Smooth muscle cell (in vitro differentiated cells): ENCODE measurements around the gene PWWP2B. TPM values are rescaled to one million over a fixed set of nuclear protein-coding genes. Genes with fewer than 3 reads are reported as not detected.

ENCODE experiments used
- DNase-seq: peaks from one replicate; lab custom pipeline; 2025; ENCODE audit not compliant: unreplicated experiment; lab: John Stamatoyannopoulos, UW
- H2AFZ ChIP-seq: fragments of 200-600 bp; sonication (generic); 2 replicates; pipeline ENCODE4 v1.6.0; 2016; ENCODE audit warnings: antibody characterized with exemption, low read depth, mild to moderate bottlenecking
- H3F3A ChIP-seq: fragments of 200-600 bp; sonication (generic); 2 replicates; pipeline ENCODE4 v1.6.0; 2017; ENCODE audit warnings: antibody characterized with exemption, low read depth
- H3K27ac ChIP-seq: fragments of 200-600 bp; sonication (generic); 2 replicates; pipeline ENCODE4 v1.5.1; 2016; ENCODE audit warnings: low read depth, mild to moderate bottlenecking
- H3K27me3 ChIP-seq: fragments of 200-600 bp; sonication (generic); 2 replicates; pipeline ENCODE4 v1.6.1; 2016; ENCODE audit warnings: low read depth, mild to moderate bottlenecking
- H3K36me3 ChIP-seq: fragments of 200-600 bp; sonication (generic); 2 replicates; pipeline ENCODE4 v1.5.1; 2016; ENCODE audit warnings: low read depth
- H3K4me1 ChIP-seq: fragments of 200-600 bp; sonication (generic); 2 replicates; pipeline ENCODE4 v1.5.1; 2016; ENCODE audit warnings: low read depth
- H3K4me2 ChIP-seq: fragments of 200-600 bp; sonication (generic); 2 replicates; pipeline ENCODE4 v1.6.0; 2016; ENCODE audit warnings: mild to moderate bottlenecking
- H3K4me3 ChIP-seq: fragments of 200-600 bp; sonication (generic); 2 replicates; pipeline ENCODE4 v1.5.1; 2016; ENCODE audit warnings: mild to moderate bottlenecking
- H3K79me2 ChIP-seq: fragments of 200-600 bp; sonication (generic); 2 replicates; pipeline ENCODE4 v1.6.0; 2016; ENCODE audit warnings: low read depth, mild to moderate bottlenecking
- H3K9ac ChIP-seq: fragments of 200-600 bp; sonication (generic); 2 replicates; pipeline ENCODE4 v1.6.0; 2016; ENCODE audit warnings: low read depth
- H3K9me3 ChIP-seq: fragments of 200-600 bp; sonication (generic); replicated peaks from 2 replicates; pipeline ENCODE4 v1.5.1; 2016; ENCODE audit warnings: low read depth
- H4K20me1 ChIP-seq: fragments of 200-600 bp; sonication (generic); 2 replicates; pipeline ENCODE4 v1.6.0; 2016; ENCODE audit warnings: low read depth
- WGBS: methylation state at CpG from one replicate; pipeline ENCODE4 v1.1.7; 2016; ENCODE audit warnings: low lambda C conversion rate; 5-methylcytosine and 5-hydroxymethylcytosine counted together
- polyA plus RNA-seq: library from polyadenylated mRNA; unstranded; fragments of >200 nt; fragmentation: Nextera tagmentation; extraction: Ambion mirVana; gene quantifications from 2 replicates; pipeline ENCODE4 v1.2.1, GENCODE V29; 2016
- total RNA-seq: library from RNA; depleted of rRNA; stranded (reverse); fragments of >200 nt; gene quantifications from 2 replicates; pipeline ENCODE4 v1.2.3, GENCODE V29; 2014
- TF ChIP-seq, protein P1 (sequence below): fragments of 200-600 bp; sonication (generic); IDR thresholded peaks from 2 replicates; pipeline ENCODE4 v1.5.1; 2017; ENCODE audit warnings: borderline replicate concordance, mild to moderate bottlenecking, antibody characterized with exemption; ENCODE audit not compliant: insufficient read depth, poor library complexity, severe bottlenecking

Gene PWWP2B
- total and polyA plus RNA-seq, 2 experiments from 2014 or later, result 8.3 to 13.2 TPM

DNA sequence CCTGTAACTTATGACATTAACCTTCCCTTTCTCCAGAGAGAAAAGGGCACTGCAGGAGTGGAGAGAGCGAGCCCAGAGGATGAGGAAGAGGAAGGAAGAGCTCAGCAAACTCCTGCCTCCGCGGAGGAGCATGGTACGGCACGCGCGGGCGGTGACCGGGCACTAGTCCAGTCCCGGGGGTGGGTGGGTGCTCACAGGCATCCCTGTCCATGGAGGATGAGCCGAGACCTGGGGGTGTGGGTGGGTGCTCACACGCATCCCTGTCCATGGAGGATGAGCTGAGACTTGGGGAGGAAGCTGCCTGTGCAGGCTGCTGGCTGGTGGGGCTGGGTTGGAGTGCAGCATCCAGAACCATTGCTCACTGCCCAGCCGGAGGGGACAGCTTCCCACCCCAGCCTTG, 41.2 kb upstream of the PWWP2B start:
- no peak for DNase-seq
- Histone ChIP-seq H3K4me2 (no peak overlapping the region), H4K20me1 (no peaks in the 10 kb centered on the region), H3K36me3 (no peaks in the 10 kb centered on the region), H3K79me2 (no peaks in the 10 kb centered on the region), H2AFZ (no peak overlapping the region), H3K4me1 (no peaks in the 10 kb centered on the region), H3K27me3 (no peaks in the 10 kb centered on the region), H3K4me3 (no peak overlapping the region), H3K27ac (no peak overlapping the region), H3F3A (no peaks in the 10 kb centered on the region), H3K9ac (no peak overlapping the region), H3K9me3 (no peaks in the 10 kb centered on the region)
- 96% methylated on average over 11 of the region's 13 CpGs for WGBS
- TF ChIP-seq, protein P1, sequence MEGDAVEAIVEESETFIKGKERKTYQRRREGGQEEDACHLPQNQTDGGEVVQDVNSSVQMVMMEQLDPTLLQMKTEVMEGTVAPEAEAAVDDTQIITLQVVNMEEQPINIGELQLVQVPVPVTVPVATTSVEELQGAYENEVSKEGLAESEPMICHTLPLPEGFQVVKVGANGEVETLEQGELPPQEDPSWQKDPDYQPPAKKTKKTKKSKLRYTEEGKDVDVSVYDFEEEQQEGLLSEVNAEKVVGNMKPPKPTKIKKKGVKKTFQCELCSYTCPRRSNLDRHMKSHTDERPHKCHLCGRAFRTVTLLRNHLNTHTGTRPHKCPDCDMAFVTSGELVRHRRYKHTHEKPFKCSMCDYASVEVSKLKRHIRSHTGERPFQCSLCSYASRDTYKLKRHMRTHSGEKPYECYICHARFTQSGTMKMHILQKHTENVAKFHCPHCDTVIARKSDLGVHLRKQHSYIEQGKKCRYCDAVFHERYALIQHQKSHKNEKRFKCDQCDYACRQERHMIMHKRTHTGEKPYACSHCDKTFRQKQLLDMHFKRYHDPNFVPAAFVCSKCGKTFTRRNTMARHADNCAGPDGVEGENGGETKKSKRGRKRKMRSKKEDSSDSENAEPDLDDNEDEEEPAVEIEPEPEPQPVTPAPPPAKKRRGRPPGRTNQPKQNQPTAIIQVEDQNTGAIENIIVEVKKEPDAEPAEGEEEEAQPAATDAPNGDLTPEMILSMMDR, result no peak

DNA sequence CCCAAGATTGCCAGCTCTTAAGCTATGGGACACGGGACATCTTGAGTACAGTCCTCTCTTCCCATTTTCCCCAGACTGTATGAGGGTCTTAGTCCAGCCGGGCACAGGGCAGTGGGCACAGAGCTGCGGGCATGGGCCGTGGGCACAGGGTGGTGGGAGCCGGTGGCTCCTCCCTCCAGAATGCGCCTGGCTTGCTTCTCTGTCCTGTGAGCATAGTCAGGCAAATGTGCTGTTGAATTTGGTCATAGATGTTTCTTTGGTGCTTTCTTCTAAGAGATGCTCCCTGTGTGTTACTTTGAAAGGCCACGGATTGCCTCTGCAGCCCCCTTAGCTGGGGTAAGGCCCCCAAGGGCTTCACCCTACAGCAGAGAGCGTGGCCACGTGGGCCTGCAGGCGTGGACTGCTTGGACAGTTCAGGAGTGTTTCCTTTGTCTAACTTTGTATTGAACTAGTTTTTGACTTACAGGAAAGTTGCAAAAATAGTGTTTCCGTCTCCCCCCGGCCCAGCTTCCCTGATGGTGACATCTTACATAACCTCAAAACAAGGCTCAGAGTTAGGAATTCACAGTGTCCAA, 40.3 kb upstream of the PWWP2B start:
- H3K9me3 ChIP-seq, result no peaks in the 10 kb centered on the region
- WGBS, result 91% methylated on average over 12 of the region's 12 CpGs
- no peak overlapping the region for H2AFZ ChIP-seq
- H3K27me3 ChIP-seq, result no peaks in the 10 kb centered on the region
- no peaks in the 10 kb centered on the region for H3K4me1 ChIP-seq
- H4K20me1 ChIP-seq, result no peaks in the 10 kb centered on the region
- DNase-seq, result no peak
- H3K36me3 ChIP-seq, result no peaks in the 10 kb centered on the region
- H3K27ac ChIP-seq, result no peak overlapping the region
- TF ChIP-seq, protein P1, result no peak
- no peak overlapping the region for H3K4me2 ChIP-seq
- H3K9ac ChIP-seq, result no peak overlapping the region
- no peak overlapping the region for H3K4me3 ChIP-seq
- H3K79me2 ChIP-seq, result no peaks in the 10 kb centered on the region
- H3F3A ChIP-seq, result no peaks in the 10 kb centered on the region

DNA sequence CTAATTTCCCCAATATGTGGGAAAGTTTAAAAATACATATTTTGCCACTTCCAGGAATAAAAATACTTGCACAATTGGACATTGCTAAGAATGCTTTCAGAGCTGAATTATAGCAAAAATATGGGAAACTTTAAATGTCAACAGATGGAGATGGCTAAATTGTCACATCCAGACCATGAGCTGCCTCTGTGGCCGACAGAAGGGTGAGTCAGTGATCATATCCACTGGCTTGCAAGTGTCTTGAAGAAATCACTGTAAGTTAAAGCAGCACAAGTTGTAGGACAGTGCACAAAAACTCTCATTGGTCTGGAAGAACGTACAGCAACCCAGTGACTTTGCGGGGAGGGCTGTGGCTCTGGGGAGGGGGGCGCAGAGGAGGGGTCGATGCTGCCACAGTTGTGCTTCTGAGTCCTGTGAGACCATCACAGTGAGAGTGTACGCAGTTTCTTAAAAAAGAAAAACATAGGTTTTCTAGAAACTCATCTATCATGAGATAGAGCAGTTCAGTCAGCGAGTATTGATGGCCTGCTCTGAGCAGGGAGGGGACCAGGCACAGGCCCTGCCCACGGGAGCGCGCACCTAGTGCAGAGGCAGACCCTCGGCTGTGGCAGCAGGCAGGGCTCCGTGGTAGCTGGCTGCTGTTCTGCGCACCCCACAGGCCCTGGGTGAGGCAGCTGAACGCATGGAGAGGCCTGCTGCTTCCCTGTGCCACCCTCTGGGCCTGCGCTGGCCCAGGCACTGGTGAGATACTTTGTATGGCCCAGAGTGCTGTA, 39.5 kb upstream of the PWWP2B start:
- no peak overlapping the region for H3K4me2 ChIP-seq
- WGBS, result 93% methylated on average over 15 of the region's 15 CpGs
- no peaks in the 10 kb centered on the region for H3K27me3 ChIP-seq
- H3K9ac ChIP-seq, result no peak overlapping the region
- no peaks in the 10 kb centered on the region for H3F3A ChIP-seq
- no peak overlapping the region for H3K4me3 ChIP-seq
- no peaks in the 10 kb centered on the region for H3K79me2 ChIP-seq
- no peak overlapping the region for H3K27ac ChIP-seq
- no peaks in the 10 kb centered on the region for H3K36me3 ChIP-seq
- TF ChIP-seq, protein P1, result no peak
- no peaks in the 10 kb centered on the region for H3K4me1 ChIP-seq
- DNase-seq, result no peak
- no peaks in the 10 kb centered on the region for H3K9me3 ChIP-seq
- no peaks in the 10 kb centered on the region for H4K20me1 ChIP-seq
- H2AFZ ChIP-seq, result no peak overlapping the region
